SU-DHL-6 (cell line): Measurements from ENCODE around the gene INPP5A.

Experiments used
- EZH2phosphoT487 ChIP-seq: fragments of 200-600 bp; sonication (generic), shearing (Covaris generic); conservative IDR thresholded peaks from 2 replicates; pipeline ENCODE4 v1.6.1; 2018; ENCODE audit warnings: mild to moderate bottlenecking, antibody characterized with exemption, low read length, moderate library complexity, mixed read lengths
- TF ChIP-seq, protein P1 (sequence below): fragments of 200-600 bp; sonication (generic); IDR thresholded peaks from one replicate; pipeline ENCODE4 v1.5.1; 2017; ENCODE audit warnings: antibody characterized with exemption, mild to moderate bottlenecking, low read length, moderate library complexity; ENCODE audit not compliant: insufficient read depth, poor library complexity, severe bottlenecking

- TF ChIP-seq, protein P1, sequence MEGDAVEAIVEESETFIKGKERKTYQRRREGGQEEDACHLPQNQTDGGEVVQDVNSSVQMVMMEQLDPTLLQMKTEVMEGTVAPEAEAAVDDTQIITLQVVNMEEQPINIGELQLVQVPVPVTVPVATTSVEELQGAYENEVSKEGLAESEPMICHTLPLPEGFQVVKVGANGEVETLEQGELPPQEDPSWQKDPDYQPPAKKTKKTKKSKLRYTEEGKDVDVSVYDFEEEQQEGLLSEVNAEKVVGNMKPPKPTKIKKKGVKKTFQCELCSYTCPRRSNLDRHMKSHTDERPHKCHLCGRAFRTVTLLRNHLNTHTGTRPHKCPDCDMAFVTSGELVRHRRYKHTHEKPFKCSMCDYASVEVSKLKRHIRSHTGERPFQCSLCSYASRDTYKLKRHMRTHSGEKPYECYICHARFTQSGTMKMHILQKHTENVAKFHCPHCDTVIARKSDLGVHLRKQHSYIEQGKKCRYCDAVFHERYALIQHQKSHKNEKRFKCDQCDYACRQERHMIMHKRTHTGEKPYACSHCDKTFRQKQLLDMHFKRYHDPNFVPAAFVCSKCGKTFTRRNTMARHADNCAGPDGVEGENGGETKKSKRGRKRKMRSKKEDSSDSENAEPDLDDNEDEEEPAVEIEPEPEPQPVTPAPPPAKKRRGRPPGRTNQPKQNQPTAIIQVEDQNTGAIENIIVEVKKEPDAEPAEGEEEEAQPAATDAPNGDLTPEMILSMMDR: no peak
- no peak for TF ChIP-seq EZH2phosphoT487
Observed at GRCh38 chr10:132688580-132689420, 151.2 kb downstream of the INPP5A start.
